IMR-90 (cell line): ENCODE results near the gene ATP5MK. TPM values are rescaled to one million over a fixed set of nuclear protein-coding genes. Genes with fewer than 3 reads are reported as not detected.

ENCODE experiments used
- ATAC-seq: fragments of 200-7000 bp; cut with Tn5 transposase; 2 replicates; pipeline ENCODE4 v1.9.1; 2020; ENCODE audit warnings: low read depth, mild to moderate bottlenecking, moderate library complexity
- BruUV-seq: library from RNA; stranded (reverse); fragments of 400-500 nt; replicated peaks from 2 replicates; lab custom pipeline; 2021; lab: Mats Ljungman, UMichigan
- CTCF ChIA-PET: fragments of 300-600 bp; formaldehyde crosslinking; extraction: SDS; loops from one replicate; lab custom pipeline; 2021; ENCODE audit warnings: antibody characterized with exemption; lab: Yijun Ruan, JAX
- POLR2A ChIA-PET: fragments of 300-600 bp; sonication (Branson Sonifier 250); formaldehyde crosslinking; loops from one replicate; lab custom pipeline; 2022; ENCODE audit warnings: antibody characterized with exemption; ENCODE audit not compliant: unreplicated experiment; lab: Charles Lee
- DNase-seq: peaks from one replicate; pipeline ENCODE4 v3.0.0; 2013
- H2AFZ ChIP-seq: replicated peaks from 2 replicates; pipeline ENCODE3; 2013; ENCODE audit warnings: low read length, mild to moderate bottlenecking; ENCODE audit not compliant: poor library complexity
- H2AK5ac ChIP-seq: 2 replicates; pipeline ENCODE4 v1.6.1; 2013; ENCODE audit warnings: low read depth, low read length, inconsistent platforms
- H2AK9ac ChIP-seq: replicated peaks from 2 replicates; pipeline ENCODE3; 2013; ENCODE audit warnings: mild to moderate bottlenecking, low read depth, low read length, moderate library complexity; ENCODE audit not compliant: poor library complexity
- H2BK120ac ChIP-seq: 2 replicates; pipeline ENCODE4 v1.6.1; 2013; ENCODE audit warnings: low read depth, low read length, inconsistent platforms
- H2BK15ac ChIP-seq: 3 replicates; pipeline ENCODE4 v1.6.1; 2013; ENCODE audit warnings: low read depth, low read length, inconsistent platforms
- H2BK20ac ChIP-seq: 2 replicates; pipeline ENCODE4 v1.6.1; 2013; ENCODE audit warnings: low read depth, mild to moderate bottlenecking, inconsistent platforms, low read length, moderate library complexity
- H2BK5ac ChIP-seq: 2 replicates; pipeline ENCODE4 v1.6.1; 2013; ENCODE audit warnings: mild to moderate bottlenecking, low read depth, low read length, inconsistent platforms; ENCODE audit not compliant: poor library complexity, severe bottlenecking
- H3K14ac ChIP-seq: replicated peaks from 2 replicates; pipeline ENCODE4 v1.6.1; 2013; ENCODE audit warnings: low read depth, low read length, inconsistent platforms
- H3K18ac ChIP-seq: 2 replicates; pipeline ENCODE4 v1.6.1; 2013; ENCODE audit warnings: low read depth, low read length, control low read depth
- H3K23ac ChIP-seq: 2 replicates; pipeline ENCODE4 v1.6.1; 2013; ENCODE audit warnings: low read depth, low read length, inconsistent platforms
- H3K27ac ChIP-seq: 2 replicates; pipeline ENCODE4 v1.5.1; 2013; ENCODE audit warnings: mild to moderate bottlenecking, control low read depth, low read length; ENCODE audit not compliant: insufficient read depth
- H3K27me3 ChIP-seq: 2 replicates; pipeline ENCODE4 v1.6.1; 2013; ENCODE audit warnings: low read length; ENCODE audit not compliant: control insufficient read depth, insufficient read depth
- H3K36me3 ChIP-seq: 2 replicates; pipeline ENCODE4 v1.6.1; 2013; ENCODE audit warnings: low read length, mixed read lengths; ENCODE audit not compliant: control insufficient read depth, insufficient read depth
- H3K4ac ChIP-seq: 2 replicates; pipeline ENCODE4 v1.6.1; 2013; ENCODE audit warnings: low read depth, low read length, inconsistent platforms
- H3K4me1 ChIP-seq: 2 replicates; pipeline ENCODE4 v1.6.1; 2013; ENCODE audit warnings: low read length, mixed read lengths; ENCODE audit not compliant: control insufficient read depth, insufficient read depth
- H3K4me2 ChIP-seq: 2 replicates; pipeline ENCODE4 v1.6.1; 2013; ENCODE audit warnings: low read depth, mild to moderate bottlenecking, control low read depth, low read length, moderate library complexity
- H3K4me3 ChIP-seq: 2 replicates; pipeline ENCODE4 v1.5.1; 2013; ENCODE audit warnings: low read depth, mild to moderate bottlenecking, control low read depth, low read length, moderate library complexity; ENCODE audit not compliant: insufficient read depth
- H3K56ac ChIP-seq: 2 replicates; pipeline ENCODE4 v1.6.1; 2013; ENCODE audit warnings: low read length, inconsistent platforms; ENCODE audit not compliant: insufficient read depth; ENCODE audit errors: extremely low read depth
- H3K79me1 ChIP-seq, 2 experiments: 2 replicates each; pipeline ENCODE4 v1.6.1; 2013; ENCODE audit warnings: low read length in 2 of 2, inconsistent platforms in 1 of 2, low read depth in 1 of 2
- H3K9ac ChIP-seq: 2 replicates; pipeline ENCODE4 v1.6.1; 2013; ENCODE audit warnings: low read depth, low read length, control low read depth
- H3K9me1 ChIP-seq: 2 replicates; pipeline ENCODE4 v1.6.1; 2013; ENCODE audit warnings: low read length, inconsistent platforms; ENCODE audit not compliant: insufficient read depth
- H3K9me3 ChIP-seq: 2 replicates; pipeline ENCODE4 v1.6.1; 2013; ENCODE audit warnings: low read length; ENCODE audit not compliant: control insufficient read depth, insufficient read depth
- H4K20me1 ChIP-seq: 2 replicates; pipeline ENCODE4 v1.6.1; 2013; ENCODE audit warnings: low read length, inconsistent platforms; ENCODE audit not compliant: insufficient read depth
- H4K5ac ChIP-seq: 2 replicates; pipeline ENCODE4 v1.6.1; 2013; ENCODE audit warnings: mild to moderate bottlenecking, low read depth, low read length, control low read depth
- H4K8ac ChIP-seq, 2 experiments: 2 replicates each; pipeline ENCODE4 v1.6.1; 2013; ENCODE audit warnings: low read depth in 2 of 2, low read length in 2 of 2, control low read depth in 1 of 2, inconsistent platforms in 1 of 2
- H4K91ac ChIP-seq: 2 replicates; pipeline ENCODE4 v1.6.1; 2013; ENCODE audit warnings: low read depth, low read length, inconsistent platforms; ENCODE audit not compliant: insufficient read depth
- BHLHE40 ChIP-seq: fragments of 150-350 bp; IDR thresholded peaks from 2 replicates; pipeline ENCODE4 v1.6.1; 2016; ENCODE audit warnings: mild to moderate bottlenecking, low read depth, low read length
- CEBPB ChIP-seq: IDR thresholded peaks from 2 replicates; pipeline ENCODE4 v1.6.1; 2012; ENCODE audit warnings: low read depth, low read length, improper control_type of control experiment
- CHD1 ChIP-seq: IDR thresholded peaks from 2 replicates; pipeline ENCODE4 v1.6.1; 2012; ENCODE audit warnings: low read depth, low read length, improper control_type of control experiment
- CTCF ChIP-seq: conservative IDR thresholded peaks from 2 replicates; pipeline ENCODE4 v1.5.1; 2012; ENCODE audit warnings: mild to moderate bottlenecking, low read depth, low read length, improper control_type of control experiment
- ELK1 ChIP-seq: fragments of 150-350 bp; IDR thresholded peaks from 2 replicates; pipeline ENCODE4 v1.6.1; 2016; ENCODE audit warnings: low read depth, mild to moderate bottlenecking, low read length, moderate library complexity, borderline replicate concordance
- FOS ChIP-seq: fragments of 150-350 bp; IDR thresholded peaks from 2 replicates; pipeline ENCODE4 v1.6.1; 2016; ENCODE audit warnings: low read depth, low read length
- MAFK ChIP-seq: IDR thresholded peaks from 2 replicates; pipeline ENCODE4 v1.6.1; 2012; ENCODE audit warnings: low read depth, low read length, improper control_type of control experiment
- MAZ ChIP-seq: IDR thresholded peaks from 2 replicates; pipeline ENCODE4 v1.6.1; 2012; ENCODE audit warnings: low read depth, mild to moderate bottlenecking, low read length, improper control_type of control experiment, moderate library complexity, borderline replicate concordance
- MXI1 ChIP-seq: IDR thresholded peaks from 2 replicates; pipeline ENCODE4 v1.6.1; 2012; ENCODE audit warnings: low read depth, mild to moderate bottlenecking, low read length, moderate library complexity, borderline replicate concordance
- NFE2L2 ChIP-seq: fragments of 150-350 bp; IDR thresholded peaks from 2 replicates; pipeline ENCODE4 v1.6.1; 2016; ENCODE audit warnings: low read depth, mild to moderate bottlenecking, low read length
- POLR2A ChIP-seq: IDR thresholded peaks from 2 replicates; pipeline ENCODE4 v1.6.1; 2012; ENCODE audit warnings: mild to moderate bottlenecking, low read depth, low read length
- RAD21 ChIP-seq: IDR thresholded peaks from 2 replicates; pipeline ENCODE4 v1.6.1; 2012; ENCODE audit warnings: low read length, improper control_type of control experiment
- SMC3 ChIP-seq: fragments of 150-350 bp; IDR thresholded peaks from 2 replicates; pipeline ENCODE4 v1.6.1; 2016; ENCODE audit warnings: low read depth, mild to moderate bottlenecking, antibody characterized with exemption, low read length, moderate library complexity
- WGBS, 2 experiments: methylation state at CpG; one replicate each; pipeline versions ENCODE4 v1.1.5 to v1.1.7; 2013; ENCODE audit warnings: missing lambda C conversion rate in 2 of 2; ENCODE audit not compliant: insufficient read length in 1 of 2; ENCODE audit errors: extremely low coverage in 2 of 2; 5-methylcytosine and 5-hydroxymethylcytosine counted together
- dilution Hi-C: fragments of 300-500 bp; cut with HindIII; formaldehyde crosslinking; loops from one replicate; pipeline ENCODE4 v1.14.3; 2018; ENCODE audit warnings: low sequenced_read_pairs; ENCODE audit not compliant: unreplicated experiment
- in situ Hi-C: fragments of 300-500 bp; cut with MboI; formaldehyde crosslinking; loops from 3 replicates; pipeline ENCODE4 v1.14.3; 2019; ENCODE audit warnings: low sequenced_read_pairs, inconsistent platforms, mixed read lengths
- intact Hi-C: fragments of 100-400 bp; cut with micrococcal nuclease; formaldehyde crosslinking; loops from 2 replicates; pipeline ENCODE4 v1.10.0; 2022
- polyA plus RNA-seq, 3 experiments: library from polyadenylated mRNA; depleted of rRNA; stranded (reverse); fragments of >200 nt; gene quantifications; 2 replicates each; pipeline ENCODE4 v1.2.3, GENCODE V29; 2012; ENCODE audit warnings: low replicate concordance in 1 of 3
- total RNA-seq: library from RNA; depleted of rRNA; stranded (reverse); fragments of >200 nt; gene quantifications from 2 replicates; pipeline ENCODE4 v1.2.3, GENCODE V29; 2012
- TF ChIP-seq, protein P1 (sequence below): fragments of 150-350 bp; IDR thresholded peaks from 2 replicates; pipeline ENCODE4 v1.6.1; 2017; ENCODE audit warnings: mild to moderate bottlenecking, antibody characterized with exemption, low read length, low read depth

Gene ATP5MK
- total and polyA plus RNA-seq, 2 of the 4 experiments (the other 2 are of a cell fraction): 73.4 to 101 TPM

DNA sequence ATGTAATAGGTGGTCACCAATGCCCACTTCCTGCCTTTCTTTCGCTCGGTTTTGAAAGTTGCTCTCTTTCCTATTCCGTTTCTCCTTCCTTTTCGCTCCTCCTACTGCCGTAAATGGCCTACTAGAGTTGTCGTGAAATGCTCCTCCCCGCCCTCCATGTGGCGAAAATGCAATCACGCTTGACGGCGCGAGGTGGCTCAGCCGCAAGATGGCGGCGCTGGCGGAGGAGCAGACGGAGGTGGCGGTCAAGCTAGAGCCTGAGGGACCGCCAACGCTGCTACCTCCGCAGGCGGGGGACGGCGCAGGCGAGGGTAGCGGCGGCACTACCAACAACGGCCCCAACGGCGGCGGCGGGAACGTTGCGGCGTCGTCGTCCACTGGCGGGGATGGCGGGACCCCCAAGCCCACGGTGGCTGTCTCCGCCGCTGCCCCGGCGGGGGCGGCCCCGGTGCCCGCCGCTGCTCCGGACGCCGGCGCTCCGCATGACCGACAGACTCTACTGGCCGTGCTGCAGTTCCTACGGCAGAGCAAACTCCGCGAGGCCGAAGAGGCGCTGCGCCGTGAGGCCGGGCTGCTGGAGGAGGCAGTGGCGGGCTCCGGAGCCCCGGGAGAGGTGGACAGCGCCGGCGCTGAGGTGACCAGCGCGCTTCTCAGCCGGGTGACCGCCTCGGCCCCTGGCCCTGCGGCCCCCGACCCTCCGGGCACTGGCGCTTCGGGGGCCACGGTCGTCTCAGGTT is 28.3 kb downstream of the ATP5MK start, which contains the start of gene TAF5:
Gene TAF5, plus strand, starts transcription at position 195 of the 737 bp plus-strand sequence. Its CDS starts 14 bp downstream, at position 209.
- 0% methylated on average over 48 of the region's 81 CpGs; no CpG with 5 or more reads in 1 of the 2 experiments for WGBS, 2 experiments
- Histone ChIP-seq H2BK15ac (no peak within 1 kb of the TSS), H2BK120ac (no peak within 1 kb of the TSS), H3K18ac (no peak within 1 kb of the TSS), H3K14ac (0 out of 2 replicates have a peak within 1 kb of the TSS, but pooled peaks have one; percentile 39), H3K79me1 (peaks cover 3 to 26% of the 10 kb centered on the region in 2 experiments; a peak in 2 of 4 replicates), H4K91ac (peak within 1 kb of the TSS; percentile 31), H2AFZ (peak within 1 kb of the TSS; percentile 99), H3K4me3 (peak within 1 kb of the TSS; percentile 88), H4K20me1 (no peaks in the 10 kb centered on the region), H2AK5ac (no peak within 1 kb of the TSS), H3K9ac (peak within 1 kb of the TSS; percentile 84), H4K8ac (peak within 1 kb of the TSS; percentile 91), H3K4ac (peak within 1 kb of the TSS; percentile 10), H4K5ac (peak within 1 kb of the TSS; percentile 37), H3K9me3 (no peaks in the 10 kb centered on the region), H3K4me1 (no peaks in the 10 kb centered on the region), H2AK9ac (peak within 1 kb of the TSS; percentile 80), H3K9me1 (no peaks in the 10 kb centered on the region), H3K23ac (peak within 1 kb of the TSS; percentile 74; the same call in 1 of the 2 replicates), H3K36me3 (no peaks in the 10 kb centered on the region), H3K4me2 (peak within 1 kb of the TSS; percentile 95), H2BK20ac (no peak within 1 kb of the TSS), H3K56ac (no peak within 1 kb of the TSS), H3K27ac (peak within 1 kb of the TSS; percentile 82), H2BK5ac (peak within 1 kb of the TSS; percentile 80), H3K27me3 (no peaks in the 10 kb centered on the region)
- dilution Hi-C loops (no loop called here), intact Hi-C loops (no loop called here), in situ Hi-C loops (no loop called here)
- BruUV-seq: no TSS peak
- DNase-seq: peak; percentile 96
- POLR2A ChIA-PET: interaction anchor here (0.5 kb wide), 1 partner anchor 135 kb away, joined by 3 read pairs; no protein-coding TSS in a partner anchor
- CTCF ChIA-PET: no interaction called here
- peak; percentile 88 for ATAC-seq
- TF ChIP-seq FOS (no peak), CHD1 (0 out of 2 replicates have a peak, but pooled peaks have one; percentile 71), ELK1 (no peak), RAD21 (no peak), CEBPB (peak; percentile 69), BHLHE40 (no peak), SMC3 (no peak), MAZ (peak; percentile 84; the same call in 1 of the 2 replicates), MXI1 (peak; percentile 82; the same call in 1 of the 2 replicates), MAFK (no peak), NFE2L2 (no peak), POLR2A (peak; percentile 59; the same call in 1 of the 2 replicates), CTCF (no peak)
- TF ChIP-seq, protein P1, sequence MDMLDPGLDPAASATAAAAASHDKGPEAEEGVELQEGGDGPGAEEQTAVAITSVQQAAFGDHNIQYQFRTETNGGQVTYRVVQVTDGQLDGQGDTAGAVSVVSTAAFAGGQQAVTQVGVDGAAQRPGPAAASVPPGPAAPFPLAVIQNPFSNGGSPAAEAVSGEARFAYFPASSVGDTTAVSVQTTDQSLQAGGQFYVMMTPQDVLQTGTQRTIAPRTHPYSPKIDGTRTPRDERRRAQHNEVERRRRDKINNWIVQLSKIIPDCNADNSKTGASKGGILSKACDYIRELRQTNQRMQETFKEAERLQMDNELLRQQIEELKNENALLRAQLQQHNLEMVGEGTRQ: 0 out of 2 replicates have a peak, but pooled peaks have one; percentile 30
